Upper lobe of right lung (tissue), 1 donor: ENCODE results near the gene MYO5B. TPM values are rescaled to one million over a fixed set of nuclear protein-coding genes. Genes with fewer than 3 reads are reported as not detected.

Source experiments
- ATAC-seq: fragments of 200-7000 bp; cut with Tn5 transposase; one replicate; pipeline ENCODE4 v1.9.1; 2020; ENCODE audit warnings: mild to moderate bottlenecking, moderate library complexity
- DNase-seq: peaks from one replicate; pipeline ENCODE4 v3.0.0-alpha.2; 2020
- H3K27ac ChIP-seq: fragments of 200-600 bp; one replicate; pipeline ENCODE4 v1.8.0; 2022
- H3K27me3 ChIP-seq: fragments of 200-600 bp; one replicate; pipeline ENCODE4 v1.8.0; 2022; ENCODE audit warnings: mild to moderate bottlenecking
- H3K36me3 ChIP-seq: fragments of 200-600 bp; one replicate; pipeline ENCODE4 v1.8.0; 2022
- H3K4me1 ChIP-seq: fragments of 200-600 bp; one replicate; pipeline ENCODE4 v1.8.0; 2022
- H3K4me3 ChIP-seq: fragments of 200-600 bp; one replicate; pipeline ENCODE4 v1.8.0; 2022; ENCODE audit warnings: mild to moderate bottlenecking
- H3K9me3 ChIP-seq: fragments of 200-600 bp; one replicate; pipeline ENCODE4 v1.8.0; 2022
- intact Hi-C: fragments of 100-400 bp; cut with DNase I; formaldehyde crosslinking; loops from one replicate; pipeline ENCODE4 v1.11.0; 2022
- total RNA-seq: library from RNA; stranded (reverse); fragmentation: NEBNext Ultra II Directional; extraction: Animal tissue kit (Norgen Biotek cat#: 25700); gene quantifications from one replicate; pipeline ENCODE4 v1.2.1, GENCODE V29; 2021
- TF ChIP-seq, protein P1 (sequence below): fragments of 200-600 bp; IDR thresholded peaks from one replicate; pipeline ENCODE4 v1.8.0; 2022; ENCODE audit warnings: antibody characterized with exemption
- donor health status: DM: no; HTN: yes; CAD: no; lungs with severe emphysema.

The MYO5B gene
- total RNA-seq, 1 donor from 2014 or later = 31.6 TPM

DNA sequence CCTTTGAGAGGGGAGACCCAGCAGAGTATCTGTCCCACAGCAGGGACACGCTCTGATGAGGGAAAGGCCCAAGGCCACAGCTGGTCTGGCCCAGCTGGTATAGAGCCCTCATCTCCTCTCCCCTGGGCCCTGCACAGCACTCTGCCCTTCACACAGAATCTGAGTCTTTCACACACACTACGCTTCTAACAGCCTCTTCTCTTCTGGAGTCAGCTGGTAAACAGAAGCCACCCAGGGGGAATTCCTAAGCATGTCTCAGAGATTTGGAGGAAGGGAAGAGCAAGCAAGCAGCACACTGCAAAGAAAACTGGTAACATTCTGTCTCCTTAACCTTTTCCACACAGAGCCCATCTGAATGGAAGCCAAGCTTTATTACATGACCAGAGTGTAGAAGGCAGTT is 260.5 kb downstream of the MYO5B start:
- H3K9me3 ChIP-seq = no peaks in the 10 kb centered on the region
- H3K27me3 ChIP-seq = no peaks in the 10 kb centered on the region
- no peak overlapping the region for H3K27ac ChIP-seq
- DNase-seq (no peak), ATAC-seq (no peak)
- H3K4me3 ChIP-seq = no peak overlapping the region
- TF ChIP-seq, protein P1, sequence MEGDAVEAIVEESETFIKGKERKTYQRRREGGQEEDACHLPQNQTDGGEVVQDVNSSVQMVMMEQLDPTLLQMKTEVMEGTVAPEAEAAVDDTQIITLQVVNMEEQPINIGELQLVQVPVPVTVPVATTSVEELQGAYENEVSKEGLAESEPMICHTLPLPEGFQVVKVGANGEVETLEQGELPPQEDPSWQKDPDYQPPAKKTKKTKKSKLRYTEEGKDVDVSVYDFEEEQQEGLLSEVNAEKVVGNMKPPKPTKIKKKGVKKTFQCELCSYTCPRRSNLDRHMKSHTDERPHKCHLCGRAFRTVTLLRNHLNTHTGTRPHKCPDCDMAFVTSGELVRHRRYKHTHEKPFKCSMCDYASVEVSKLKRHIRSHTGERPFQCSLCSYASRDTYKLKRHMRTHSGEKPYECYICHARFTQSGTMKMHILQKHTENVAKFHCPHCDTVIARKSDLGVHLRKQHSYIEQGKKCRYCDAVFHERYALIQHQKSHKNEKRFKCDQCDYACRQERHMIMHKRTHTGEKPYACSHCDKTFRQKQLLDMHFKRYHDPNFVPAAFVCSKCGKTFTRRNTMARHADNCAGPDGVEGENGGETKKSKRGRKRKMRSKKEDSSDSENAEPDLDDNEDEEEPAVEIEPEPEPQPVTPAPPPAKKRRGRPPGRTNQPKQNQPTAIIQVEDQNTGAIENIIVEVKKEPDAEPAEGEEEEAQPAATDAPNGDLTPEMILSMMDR = no peak
- intact Hi-C loops = no loop called here
- no peaks in the 10 kb centered on the region for H3K4me1 ChIP-seq
- no peaks in the 10 kb centered on the region for H3K36me3 ChIP-seq

DNA sequence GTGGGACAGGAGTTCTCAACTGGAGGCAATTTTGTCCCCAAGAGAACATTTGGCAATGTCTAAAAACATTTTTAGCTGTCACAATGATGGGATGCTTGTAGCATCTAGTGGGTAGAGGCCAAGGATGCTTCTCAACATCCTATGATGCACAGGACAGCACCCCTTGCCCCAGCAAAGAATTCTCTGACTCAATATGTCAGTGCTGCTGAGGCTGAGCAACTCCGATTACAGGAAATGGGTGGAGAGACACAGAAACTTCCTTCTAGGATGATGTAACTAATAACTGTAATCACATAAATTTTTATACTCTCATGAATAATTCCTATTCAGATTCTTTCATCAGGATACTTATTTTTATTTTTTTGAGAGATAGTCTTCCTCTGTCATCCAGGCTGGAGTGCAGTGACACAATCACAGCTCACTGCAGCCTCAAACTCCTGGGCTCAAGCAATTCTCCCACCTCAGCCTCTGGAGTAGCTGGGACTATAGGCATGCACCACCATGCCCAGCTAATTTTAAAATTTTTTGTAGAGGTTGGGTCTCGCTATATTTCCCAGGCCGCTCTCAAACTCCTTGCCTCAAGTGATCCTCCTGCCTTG is 261.3 kb downstream of the MYO5B start:
- H3K36me3 ChIP-seq = no peaks in the 10 kb centered on the region
- DNase-seq (no peak), ATAC-seq (no peak)
- TF ChIP-seq, protein P1 = no peak
- H3K27me3 ChIP-seq = no peaks in the 10 kb centered on the region
- no peak overlapping the region for H3K4me3 ChIP-seq
- no peak overlapping the region for H3K27ac ChIP-seq
- intact Hi-C loops = no loop called here
- no peaks in the 10 kb centered on the region for H3K9me3 ChIP-seq
- no peaks in the 10 kb centered on the region for H3K4me1 ChIP-seq

DNA sequence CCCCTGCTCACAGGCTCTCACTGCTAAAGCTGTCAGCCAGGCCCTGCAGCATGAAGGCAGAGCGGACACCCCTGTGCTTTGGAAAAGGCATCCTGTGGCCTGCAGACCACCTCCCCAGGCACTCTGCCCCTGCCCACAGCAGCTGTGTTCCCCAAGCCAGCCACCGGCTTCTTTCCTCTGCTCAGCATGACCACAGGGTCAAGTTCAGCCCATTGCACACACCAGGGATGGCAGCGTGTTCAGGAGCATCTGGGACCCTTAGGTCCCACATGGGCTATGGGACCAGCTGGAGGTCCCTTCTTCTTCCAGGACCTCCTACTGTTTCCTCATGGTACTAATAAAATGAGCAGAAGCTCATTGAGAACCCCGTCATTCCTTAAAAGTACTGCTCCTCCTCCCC is 263.2 kb downstream of the MYO5B start:
- DNase-seq (no peak), ATAC-seq (peak; percentile 8)
- intact Hi-C loops = no loop called here
- Histone ChIP-seq H3K4me1 (no peaks in the 10 kb centered on the region), H3K36me3 (no peaks in the 10 kb centered on the region), H3K4me3 (no peak overlapping the region), H3K27me3 (no peaks in the 10 kb centered on the region), H3K9me3 (no peaks in the 10 kb centered on the region), H3K27ac (no peak overlapping the region)
- TF ChIP-seq, protein P1 = no peak

DNA sequence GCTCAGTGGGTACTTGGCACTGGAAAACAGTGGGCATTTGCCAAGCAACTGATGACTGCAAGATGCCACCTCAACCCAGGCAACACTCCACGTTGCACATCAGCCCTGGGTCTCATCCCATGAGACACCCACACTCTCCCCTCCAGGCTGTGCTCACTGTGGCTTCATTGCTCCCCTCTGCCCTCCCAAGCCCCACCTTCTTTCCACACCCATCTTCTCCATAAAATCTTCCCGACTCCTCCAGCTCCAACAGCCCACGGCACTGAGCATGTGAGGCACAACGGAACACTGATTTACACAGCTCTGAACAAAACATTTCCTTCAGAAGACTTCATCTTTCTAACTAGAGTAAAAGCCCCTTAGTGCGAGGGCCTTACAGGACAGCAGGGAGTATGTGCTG is 263.8 kb downstream of the MYO5B start:
- H3K4me1 ChIP-seq = no peaks in the 10 kb centered on the region
- DNase-seq (no peak), ATAC-seq (peak; percentile 21)
- H3K27ac ChIP-seq = no peak overlapping the region
- H3K9me3 ChIP-seq = no peaks in the 10 kb centered on the region
- no peak overlapping the region for H3K4me3 ChIP-seq
- TF ChIP-seq, protein P1 = no peak
- H3K27me3 ChIP-seq = no peaks in the 10 kb centered on the region
- intact Hi-C loops = no loop called here
- H3K36me3 ChIP-seq = no peaks in the 10 kb centered on the region

DNA sequence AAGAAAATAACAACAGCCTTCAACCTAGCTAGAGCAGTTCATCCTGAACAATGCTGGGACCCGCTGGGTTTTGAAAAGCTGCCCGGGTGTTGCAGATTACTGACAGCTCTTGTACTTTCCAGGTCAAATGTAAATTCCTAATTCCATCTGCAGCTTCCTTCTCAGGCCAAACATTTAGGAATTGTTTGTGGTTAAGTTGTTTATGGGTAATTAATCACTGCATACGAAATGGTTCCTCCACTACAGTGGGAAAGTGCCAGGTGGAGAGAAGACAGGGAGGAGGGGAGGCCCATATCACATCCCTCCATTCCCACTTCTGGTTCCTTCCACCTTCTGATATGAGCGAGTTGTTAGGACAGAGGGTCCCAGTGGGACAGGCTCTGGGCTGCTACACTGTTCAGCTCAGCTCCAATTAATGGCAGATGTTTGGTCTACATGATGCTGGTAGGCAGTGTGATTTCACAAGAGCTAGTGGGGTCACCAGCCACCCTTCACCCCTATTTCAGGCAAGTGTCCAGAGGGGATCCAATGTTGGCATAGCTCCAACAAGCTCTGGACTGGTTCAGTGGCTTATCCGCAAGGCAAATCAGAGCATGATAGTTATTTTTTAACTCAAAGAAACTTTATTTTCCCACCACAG is 268.7 kb downstream of the MYO5B start:
- Histone ChIP-seq H3K36me3 (no peaks in the 10 kb centered on the region), H3K27ac (no peak overlapping the region), H3K4me1 (no peaks in the 10 kb centered on the region), H3K27me3 (peaks cover 4% of the 10 kb centered on the region), H3K4me3 (no peak overlapping the region), H3K9me3 (no peaks in the 10 kb centered on the region)
- intact Hi-C loops = no loop called here
- ATAC-seq (no peak), DNase-seq (no peak)
- TF ChIP-seq, protein P1 = no peak
